SH-SY5Y (cell line): ENCODE measurements around the gene GASK1A.

ENCODE experiments used
- GATA2 ChIP-seq: IDR thresholded peaks from 2 replicates; pipeline ENCODE4 v1.6.1; 2011; ENCODE audit warnings: mild to moderate bottlenecking, low read depth, low read length
- GATA3 ChIP-seq: IDR thresholded peaks from 2 replicates; pipeline ENCODE4 v1.6.1; 2011; ENCODE audit warnings: low read depth, mild to moderate bottlenecking, low read length, moderate library complexity

Gene GASK1A

DNA sequence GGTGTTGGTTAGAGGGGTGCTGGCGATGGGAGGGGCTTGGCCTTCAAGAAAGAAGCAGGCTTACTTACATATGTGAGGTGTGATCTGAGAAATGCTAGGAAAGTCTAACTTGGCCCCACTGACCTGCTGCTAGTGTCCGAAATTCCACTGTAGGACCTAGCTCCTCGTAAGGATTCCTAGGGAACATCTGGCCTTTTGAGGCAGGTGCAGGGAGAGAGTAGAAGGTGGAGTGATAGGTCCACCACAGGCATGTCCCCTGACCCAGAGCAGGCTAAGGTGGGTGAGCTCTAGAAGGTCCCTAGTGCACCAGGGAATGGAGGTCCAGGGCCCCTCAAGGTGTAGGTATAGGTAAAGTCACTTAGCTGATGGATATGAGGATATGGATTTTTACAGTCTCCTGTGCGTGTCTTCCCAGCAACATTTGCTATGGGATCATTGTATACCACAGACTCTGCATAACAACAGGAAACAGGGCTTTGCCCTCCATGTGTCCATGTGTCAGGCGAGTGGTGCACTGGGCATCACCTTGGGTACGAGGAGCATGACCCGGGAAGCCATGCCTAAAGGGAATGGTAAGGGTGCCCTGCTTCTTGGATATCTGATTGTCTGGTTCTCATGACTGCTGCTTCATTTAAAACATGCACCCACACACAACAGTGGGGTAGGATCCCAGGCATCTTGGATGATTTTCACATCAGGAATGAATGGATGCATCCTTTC, 94.2 kb downstream of the GASK1A start:
- TF ChIP-seq GATA2 (no peak), GATA3 (no peak)

DNA sequence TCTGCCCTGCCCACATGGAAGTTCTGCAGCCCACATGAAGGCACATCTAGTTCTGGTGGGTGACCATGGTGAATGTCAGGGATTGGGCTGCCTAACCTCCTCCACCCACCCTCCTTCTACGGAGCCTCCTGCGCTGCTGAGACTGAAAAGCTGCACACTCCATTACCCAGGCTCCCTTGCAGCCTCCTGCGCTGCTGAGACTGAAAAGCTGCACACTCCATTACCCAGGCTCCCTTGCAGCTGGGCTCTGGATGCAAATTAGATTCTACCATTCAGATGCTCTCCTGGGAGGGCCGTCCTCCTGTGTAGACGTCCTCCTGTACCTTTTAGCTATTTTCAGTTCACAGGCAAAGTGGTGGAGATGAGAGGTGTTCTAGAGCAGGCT, 94.7 kb downstream of the GASK1A start:
- no peak for TF ChIP-seq GATA2
- TF ChIP-seq GATA3: no peak

DNA sequence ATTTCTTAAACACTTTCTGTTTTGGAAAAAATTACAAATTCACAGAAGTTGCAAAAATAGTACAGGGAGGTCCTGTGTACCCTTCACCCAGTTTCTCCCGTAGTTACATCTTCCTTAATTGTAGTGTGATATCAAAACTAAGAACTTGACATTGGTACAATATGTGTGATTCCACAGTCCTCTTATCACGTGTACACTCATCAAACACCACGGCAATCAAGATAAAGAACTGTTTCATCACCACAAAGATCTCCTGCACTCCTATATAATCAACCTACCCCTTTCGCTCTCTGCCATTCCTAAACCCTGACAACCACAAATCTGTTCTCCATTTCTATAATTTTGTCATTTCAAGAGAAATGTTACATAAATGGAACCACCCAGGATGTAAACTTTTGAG, 95.4 kb downstream of the GASK1A start:
- no peak for TF ChIP-seq GATA3
- no peak for TF ChIP-seq GATA2

DNA sequence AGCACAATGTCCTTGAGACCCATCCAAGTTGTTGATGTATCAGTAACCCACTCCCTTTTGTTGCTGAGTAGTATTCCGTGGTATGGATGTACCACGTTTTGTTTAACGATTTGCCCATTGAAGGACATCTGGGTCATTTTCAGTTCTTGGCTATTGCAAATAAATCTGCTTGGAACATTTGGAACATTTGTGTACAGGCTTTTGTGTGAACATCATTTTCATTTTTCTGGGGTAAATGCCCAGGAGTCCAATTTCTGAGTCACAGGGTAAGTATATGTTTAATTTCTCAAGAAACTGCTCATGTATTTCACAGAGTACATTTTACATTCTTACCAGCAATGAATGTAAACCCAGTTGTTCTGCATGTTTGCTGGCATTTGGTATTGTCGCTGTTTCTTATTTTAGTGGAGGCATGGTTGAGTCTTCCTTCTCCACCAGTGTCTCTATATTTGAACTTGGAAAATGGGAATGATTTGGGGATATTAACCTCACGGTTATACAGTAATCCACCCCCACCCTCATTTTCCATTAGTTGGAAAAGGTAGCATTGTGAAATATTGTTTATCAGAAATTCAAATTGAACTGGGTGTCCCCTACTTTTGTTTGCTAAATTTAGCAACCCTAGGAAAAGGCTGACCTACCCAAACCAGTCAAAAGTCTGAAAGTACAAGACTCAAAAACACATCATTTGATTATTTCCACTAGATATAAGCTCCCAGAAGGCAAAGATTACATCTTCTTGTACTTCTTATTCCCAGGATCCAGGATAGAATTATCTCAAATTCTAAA, 96.0 kb downstream of the GASK1A start:
- TF ChIP-seq GATA3 (no peak), GATA2 (no peak)

DNA sequence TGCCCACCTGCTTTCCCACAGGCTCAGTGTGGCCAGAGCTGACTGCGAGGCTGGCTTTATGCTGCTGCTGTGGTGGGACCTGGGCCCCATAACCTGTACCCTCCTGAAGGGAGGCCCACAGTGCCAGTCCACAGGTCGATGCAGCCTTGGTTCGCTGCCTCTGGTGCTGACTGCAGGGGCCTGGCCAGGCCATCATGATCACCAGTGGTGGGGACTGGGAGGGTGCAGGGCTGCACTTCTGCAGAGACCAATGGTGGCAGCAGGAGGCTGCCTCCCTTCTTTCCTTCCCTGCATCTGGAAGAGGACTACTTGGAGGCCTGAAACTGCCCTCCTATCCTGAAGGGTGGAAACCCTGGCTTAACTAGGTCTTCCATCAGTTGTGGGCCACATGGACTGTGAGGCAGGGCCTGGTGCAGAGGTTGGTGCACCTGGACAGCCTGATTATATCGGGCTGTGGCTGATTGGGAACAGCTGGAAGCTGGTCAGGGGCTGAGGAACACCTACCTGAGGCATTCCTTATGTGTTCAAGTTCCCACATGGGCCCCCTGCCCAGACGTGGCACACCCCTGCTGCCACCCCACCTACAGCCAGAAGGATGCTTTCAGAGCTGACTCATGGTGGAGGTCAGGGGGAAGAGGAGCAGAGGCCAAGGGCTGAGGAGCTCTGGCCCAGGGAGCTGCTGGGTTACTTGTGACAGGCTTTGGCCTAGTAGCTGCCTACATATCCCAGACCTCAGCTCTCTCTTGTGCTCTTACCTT, 97.0 kb downstream of the GASK1A start:
- TF ChIP-seq GATA2: no peak
- TF ChIP-seq GATA3: no peak

DNA sequence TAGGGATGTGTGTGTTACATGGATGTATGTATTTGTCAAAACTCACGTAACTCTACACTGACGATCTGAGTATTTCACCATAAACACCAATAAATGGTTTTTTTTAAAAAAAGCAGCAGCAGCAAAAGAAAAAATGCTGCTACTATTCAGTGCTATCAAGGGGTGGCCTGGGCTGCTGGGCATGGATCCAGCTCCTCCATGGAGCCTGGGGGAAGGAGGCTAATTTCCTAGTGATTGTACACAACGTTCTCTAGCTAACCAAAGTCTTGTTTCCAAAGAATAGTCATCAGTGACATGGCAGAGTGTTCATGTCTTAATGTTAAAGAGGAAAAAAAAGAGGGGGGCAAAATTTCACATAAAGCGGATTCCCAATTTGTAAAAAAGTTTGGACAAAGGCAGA, 97.7 kb downstream of the GASK1A start:
- TF ChIP-seq GATA2 (no peak), GATA3 (no peak)

DNA sequence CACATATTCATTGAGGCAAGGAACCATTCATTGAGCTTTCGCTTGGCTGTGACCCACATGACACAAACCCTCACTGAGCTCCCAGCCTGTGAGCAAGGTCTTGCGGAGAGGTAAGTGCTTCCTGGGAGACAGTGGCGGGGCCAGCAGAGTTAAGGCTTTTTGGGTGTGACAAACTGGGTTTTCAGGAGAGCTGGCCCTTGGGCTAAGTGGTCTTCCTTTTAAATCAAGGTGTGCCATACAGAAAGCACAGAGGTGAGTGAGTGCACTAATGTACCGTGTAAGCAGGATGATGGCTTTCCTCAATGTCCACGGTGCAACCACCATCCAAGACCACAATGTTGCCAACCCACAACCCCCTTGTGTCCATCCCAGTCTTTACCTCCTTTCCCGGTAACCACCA, 98.2 kb downstream of the GASK1A start:
- no peak for TF ChIP-seq GATA3
- TF ChIP-seq GATA2: no peak

DNA sequence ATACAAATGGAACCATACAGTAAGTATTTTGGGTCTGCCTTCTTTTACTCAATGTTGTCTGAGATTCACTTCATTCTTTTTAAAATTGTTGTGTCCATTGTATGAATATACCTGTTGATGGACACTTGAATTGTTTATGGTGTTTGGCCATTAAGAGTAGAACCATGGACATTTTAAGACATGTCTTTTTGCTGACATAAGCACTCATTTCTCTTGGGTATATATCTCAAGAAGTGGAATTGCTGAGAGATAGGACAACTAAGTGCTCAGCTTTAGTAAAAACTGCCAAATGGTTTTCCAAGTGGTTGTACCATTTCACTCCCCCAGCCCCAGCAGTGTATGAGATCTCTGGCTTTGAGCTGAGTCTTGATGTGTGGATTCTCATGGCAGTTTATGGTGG, 98.6 kb downstream of the GASK1A start:
- TF ChIP-seq GATA3: no peak
- TF ChIP-seq GATA2: no peak

DNA sequence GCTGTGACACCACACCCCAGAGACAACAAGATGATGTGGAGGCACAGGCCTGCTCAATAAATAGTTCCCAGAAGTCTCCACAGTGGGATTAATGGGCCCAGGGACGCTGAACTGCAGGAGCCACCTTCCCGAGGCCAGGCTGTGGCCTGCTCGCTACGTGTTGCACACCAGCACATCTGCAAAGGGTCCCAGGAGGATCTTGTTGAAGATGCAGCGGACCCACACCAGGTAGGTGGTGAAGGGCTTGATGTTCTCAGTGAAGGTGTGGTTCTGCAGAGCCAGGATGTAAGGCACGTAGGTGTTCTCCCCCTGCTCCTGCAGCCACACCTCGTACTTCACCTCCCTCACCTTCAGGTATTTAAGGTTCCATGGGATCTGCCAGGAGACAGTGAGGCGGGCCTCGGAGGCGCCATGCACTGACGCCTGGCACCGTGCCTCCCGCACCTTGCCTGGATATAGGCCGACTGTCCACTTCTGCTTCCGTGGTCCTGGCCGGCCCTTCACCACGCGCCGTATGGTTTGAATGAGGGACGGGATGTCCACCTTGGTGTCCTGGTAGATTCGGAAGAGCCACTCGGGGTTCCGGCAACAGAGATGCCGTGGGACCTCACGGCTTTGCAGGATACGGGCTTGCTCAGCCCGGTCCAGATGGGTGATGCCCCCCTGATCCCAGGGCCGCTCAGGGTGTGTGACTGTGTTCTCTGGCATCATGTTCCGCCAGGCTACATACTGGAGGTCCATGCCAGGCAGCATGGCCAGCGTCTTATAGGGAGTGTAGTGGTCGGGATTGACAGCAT, 100.6 kb downstream of the GASK1A start:
- no peak for TF ChIP-seq GATA3
- no peak for TF ChIP-seq GATA2

DNA sequence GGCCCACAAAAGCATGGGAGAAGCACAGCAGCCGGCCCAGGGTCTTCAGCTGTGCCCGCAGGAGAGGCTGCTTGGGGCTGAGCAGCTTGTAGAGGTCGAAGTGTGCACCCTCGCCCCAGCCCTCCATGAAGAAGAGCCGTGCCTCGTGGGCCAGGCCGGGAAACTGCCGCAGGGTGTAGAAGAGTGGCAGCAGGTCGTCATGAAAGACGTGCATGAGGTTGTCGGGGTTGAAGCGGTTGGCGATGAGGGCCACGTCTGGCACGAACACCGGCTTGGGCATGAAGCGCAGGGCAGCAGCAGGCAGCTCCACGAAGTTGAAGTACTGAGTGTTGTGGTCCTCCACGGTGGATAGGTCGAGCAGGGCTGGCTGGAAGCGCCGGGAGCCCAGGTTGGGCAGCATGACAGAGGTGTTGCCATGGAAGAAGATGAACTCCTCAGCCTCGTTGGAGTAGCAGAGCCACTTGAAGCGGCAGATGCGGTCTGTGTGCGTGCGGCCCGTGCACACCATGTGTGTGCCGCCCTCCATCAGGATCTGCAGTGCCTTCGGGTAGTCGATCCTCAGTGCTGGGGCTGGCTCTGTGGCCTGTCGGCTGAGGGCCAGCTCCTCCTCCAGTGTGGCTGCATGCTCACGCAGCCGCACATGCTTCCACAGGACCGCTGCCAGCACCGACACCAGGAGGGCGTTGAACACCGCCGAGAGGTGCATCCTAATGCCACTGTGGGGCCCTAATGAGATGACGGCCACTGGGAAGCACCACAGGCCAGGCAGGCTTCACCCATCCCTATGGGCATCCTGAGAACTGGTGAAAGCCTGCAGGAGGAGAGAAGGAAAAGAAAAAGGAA, 101.8 kb downstream of the GASK1A start:
- TF ChIP-seq GATA3 (no peak), GATA2 (no peak)

DNA sequence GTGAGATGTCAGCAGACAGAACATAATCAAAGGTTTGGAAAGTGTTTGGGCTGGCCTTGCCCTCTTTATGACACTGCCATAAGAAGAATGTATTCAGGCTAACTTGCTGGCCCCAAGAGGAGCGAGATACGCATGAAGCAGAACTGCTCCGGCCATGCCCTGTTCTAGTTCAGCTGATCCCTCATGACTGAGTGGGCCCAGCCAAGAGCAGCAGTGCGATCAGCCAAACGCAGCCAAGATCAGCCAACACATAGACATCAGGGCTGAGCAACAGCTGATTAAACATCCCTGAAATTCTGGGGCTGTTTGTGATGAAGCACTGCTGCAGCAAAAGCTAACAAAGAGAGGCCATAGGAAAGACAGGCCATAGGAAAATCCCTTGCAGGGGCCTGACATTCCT, 102.7 kb downstream of the GASK1A start:
- no peak for TF ChIP-seq GATA2
- no peak for TF ChIP-seq GATA3

DNA sequence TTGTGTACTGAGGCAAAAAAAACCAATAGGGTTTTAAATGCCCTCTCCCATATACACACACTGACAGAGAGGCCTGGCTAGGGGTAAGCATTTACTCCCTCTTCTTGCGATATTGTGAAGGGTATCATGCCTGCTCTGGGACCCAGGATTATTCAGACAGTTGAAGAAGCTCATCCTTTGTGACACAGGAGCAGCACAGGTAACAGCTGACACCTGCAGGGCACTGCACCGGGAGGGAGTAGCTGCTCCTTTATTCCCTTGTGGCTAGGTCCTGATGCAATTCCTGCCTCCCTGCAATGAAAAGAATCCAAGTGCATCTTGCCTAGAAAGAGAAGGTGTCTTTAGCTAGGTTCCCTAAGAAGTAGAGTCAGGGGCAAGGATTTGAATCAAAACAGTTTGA, 103.3 kb downstream of the GASK1A start:
- TF ChIP-seq GATA2 (no peak), GATA3 (no peak)
